ENCODE data around the gene TTC7B. TPM values are rescaled to one million over a fixed set of nuclear protein-coding genes. Genes with fewer than 3 reads are reported as not detected.

Gene TTC7B
- polyA plus RNA-seq, 1 donor from 2014 or later = 19.9 TPM

- Histone ChIP-seq H4K20me1 (ENCODE audit: insufficient read depth) (no peaks in the 10 kb centered on the region), H3K36me3 (ENCODE audit: insufficient read depth, low read length) (peaks cover 5% of the 10 kb centered on the region), H3K4me3 (ENCODE audit: low read length) (no peak overlapping the region), H3K4me2 (ENCODE audit: low read length) (no peak overlapping the region), H3K27me3 (ENCODE audit: insufficient read depth, low read depth, low read length) (no peaks in the 10 kb centered on the region), H2AFZ (ENCODE audit: low read depth, low read length) (no peak overlapping the region), H3K27ac (ENCODE audit: low read length) (no peak overlapping the region), H3K9ac (ENCODE audit: low read length) (no peak overlapping the region), H3F3A (ENCODE audit: insufficient read depth, low read length, poor library complexity, severe bottlenecking) (no peaks in the 10 kb centered on the region), H3K9me3 (ENCODE audit: low read length) (no peaks in the 10 kb centered on the region), H3K79me2 (replicated peaks; ENCODE audit: insufficient read depth, low read length) (no peaks in the 10 kb centered on the region), H3K9me2 (ENCODE audit: insufficient read depth, low read length) (no peaks in the 10 kb centered on the region)
- TF ChIP-seq EZH2 (IDR thresholded peaks at IDR 0.05; ENCODE audit: borderline replicate concordance, insufficient read depth, low read length, poor library complexity, severe bottlenecking) (no peak), EP300 (conservative IDR thresholded peaks at IDR 0.05; ENCODE audit: poor library complexity, severe bottlenecking) (no peak), RAD21 (conservative IDR thresholded peaks at IDR 0.05) (no peak)
Observed at GRCh38 chr14:90674043-90674670, 142.1 kb downstream of the TTC7B start.

DNA sequence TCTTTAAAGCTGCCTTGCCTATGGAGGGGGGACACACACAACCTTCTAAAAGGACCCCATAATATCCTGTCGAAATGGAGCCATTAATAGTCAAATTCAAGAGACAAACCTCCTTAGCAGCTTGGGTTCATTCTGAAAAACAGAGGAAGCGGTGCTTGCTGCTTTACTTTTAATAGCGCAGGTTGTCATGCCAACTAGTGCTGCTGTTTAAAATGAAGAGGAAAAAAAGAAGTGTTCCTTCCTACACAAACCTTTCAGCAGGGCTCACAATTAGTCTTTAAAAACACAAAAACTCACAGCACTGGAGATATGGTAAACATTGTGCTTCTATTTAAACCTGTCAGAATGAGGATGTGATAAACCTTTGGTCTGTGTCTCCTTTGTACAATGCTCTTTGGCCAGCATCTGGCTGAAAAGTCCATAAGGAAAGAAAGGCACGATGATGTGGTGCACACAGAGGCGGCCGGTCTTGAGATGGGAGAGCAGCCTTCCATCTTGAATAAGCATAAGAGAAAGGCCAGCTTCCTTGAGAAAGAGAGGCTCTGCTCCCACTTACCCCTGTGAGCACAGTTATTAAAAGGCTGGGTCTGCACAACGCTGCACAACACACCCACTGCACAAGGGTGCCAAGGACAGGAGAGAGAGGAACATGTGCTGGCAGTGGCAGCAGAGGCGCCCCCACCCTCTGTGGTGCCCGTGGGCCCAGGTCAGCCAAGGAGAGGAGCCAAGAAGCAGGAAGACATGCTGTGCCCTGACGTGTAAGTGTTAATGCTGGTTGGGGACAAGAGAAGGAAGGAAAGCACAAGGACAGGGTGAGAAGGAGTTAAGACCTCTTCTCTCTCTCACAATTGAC is 144.6 kb downstream of the TTC7B start:
- H2AFZ ChIP-seq (ENCODE audit: low read depth, low read length) = no peak overlapping the region
- TF ChIP-seq, protein P1, sequence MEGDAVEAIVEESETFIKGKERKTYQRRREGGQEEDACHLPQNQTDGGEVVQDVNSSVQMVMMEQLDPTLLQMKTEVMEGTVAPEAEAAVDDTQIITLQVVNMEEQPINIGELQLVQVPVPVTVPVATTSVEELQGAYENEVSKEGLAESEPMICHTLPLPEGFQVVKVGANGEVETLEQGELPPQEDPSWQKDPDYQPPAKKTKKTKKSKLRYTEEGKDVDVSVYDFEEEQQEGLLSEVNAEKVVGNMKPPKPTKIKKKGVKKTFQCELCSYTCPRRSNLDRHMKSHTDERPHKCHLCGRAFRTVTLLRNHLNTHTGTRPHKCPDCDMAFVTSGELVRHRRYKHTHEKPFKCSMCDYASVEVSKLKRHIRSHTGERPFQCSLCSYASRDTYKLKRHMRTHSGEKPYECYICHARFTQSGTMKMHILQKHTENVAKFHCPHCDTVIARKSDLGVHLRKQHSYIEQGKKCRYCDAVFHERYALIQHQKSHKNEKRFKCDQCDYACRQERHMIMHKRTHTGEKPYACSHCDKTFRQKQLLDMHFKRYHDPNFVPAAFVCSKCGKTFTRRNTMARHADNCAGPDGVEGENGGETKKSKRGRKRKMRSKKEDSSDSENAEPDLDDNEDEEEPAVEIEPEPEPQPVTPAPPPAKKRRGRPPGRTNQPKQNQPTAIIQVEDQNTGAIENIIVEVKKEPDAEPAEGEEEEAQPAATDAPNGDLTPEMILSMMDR (IDR thresholded peaks at IDR 0.05; ENCODE audit: poor library complexity, severe bottlenecking) = no peak
- TF ChIP-seq EP300 (conservative IDR thresholded peaks at IDR 0.05; ENCODE audit: poor library complexity, severe bottlenecking) (no peak), POLR2AphosphoS5 (IDR thresholded peaks at IDR 0.05) (no peak), MXI1 (conservative IDR thresholded peaks at IDR 0.05; ENCODE audit: poor library complexity, severe bottlenecking) (no peak), EZH2 (IDR thresholded peaks at IDR 0.05; ENCODE audit: borderline replicate concordance, insufficient read depth, low read length, poor library complexity, severe bottlenecking) (no peak), SMC3 (conservative IDR thresholded peaks at IDR 0.05; ENCODE audit: poor library complexity) (no peak), TAF1 (IDR thresholded peaks at IDR 0.05; ENCODE audit: low read depth) (no peak)
- TF ChIP-seq, protein P2, sequence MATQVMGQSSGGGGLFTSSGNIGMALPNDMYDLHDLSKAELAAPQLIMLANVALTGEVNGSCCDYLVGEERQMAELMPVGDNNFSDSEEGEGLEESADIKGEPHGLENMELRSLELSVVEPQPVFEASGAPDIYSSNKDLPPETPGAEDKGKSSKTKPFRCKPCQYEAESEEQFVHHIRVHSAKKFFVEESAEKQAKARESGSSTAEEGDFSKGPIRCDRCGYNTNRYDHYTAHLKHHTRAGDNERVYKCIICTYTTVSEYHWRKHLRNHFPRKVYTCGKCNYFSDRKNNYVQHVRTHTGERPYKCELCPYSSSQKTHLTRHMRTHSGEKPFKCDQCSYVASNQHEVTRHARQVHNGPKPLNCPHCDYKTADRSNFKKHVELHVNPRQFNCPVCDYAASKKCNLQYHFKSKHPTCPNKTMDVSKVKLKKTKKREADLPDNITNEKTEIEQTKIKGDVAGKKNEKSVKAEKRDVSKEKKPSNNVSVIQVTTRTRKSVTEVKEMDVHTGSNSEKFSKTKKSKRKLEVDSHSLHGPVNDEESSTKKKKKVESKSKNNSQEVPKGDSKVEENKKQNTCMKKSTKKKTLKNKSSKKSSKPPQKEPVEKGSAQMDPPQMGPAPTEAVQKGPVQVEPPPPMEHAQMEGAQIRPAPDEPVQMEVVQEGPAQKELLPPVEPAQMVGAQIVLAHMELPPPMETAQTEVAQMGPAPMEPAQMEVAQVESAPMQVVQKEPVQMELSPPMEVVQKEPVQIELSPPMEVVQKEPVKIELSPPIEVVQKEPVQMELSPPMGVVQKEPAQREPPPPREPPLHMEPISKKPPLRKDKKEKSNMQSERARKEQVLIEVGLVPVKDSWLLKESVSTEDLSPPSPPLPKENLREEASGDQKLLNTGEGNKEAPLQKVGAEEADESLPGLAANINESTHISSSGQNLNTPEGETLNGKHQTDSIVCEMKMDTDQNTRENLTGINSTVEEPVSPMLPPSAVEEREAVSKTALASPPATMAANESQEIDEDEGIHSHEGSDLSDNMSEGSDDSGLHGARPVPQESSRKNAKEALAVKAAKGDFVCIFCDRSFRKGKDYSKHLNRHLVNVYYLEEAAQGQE (IDR thresholded peaks at IDR 0.05; ENCODE audit: borderline replicate concordance) = no peak
- H3K27me3 ChIP-seq (ENCODE audit: insufficient read depth, low read depth, low read length) = no peaks in the 10 kb centered on the region
- no peak overlapping the region for H3K9ac ChIP-seq (ENCODE audit: low read length)
- H3K4me3 ChIP-seq (ENCODE audit: low read length) = no peak overlapping the region
- no peak overlapping the region for H3K4me2 ChIP-seq (ENCODE audit: low read length)
- no peak overlapping the region for H3K27ac ChIP-seq (ENCODE audit: low read length)
- no peaks in the 10 kb centered on the region for H3K79me2 ChIP-seq (replicated peaks; ENCODE audit: insufficient read depth, low read length)
- no peaks in the 10 kb centered on the region for H4K20me1 ChIP-seq (ENCODE audit: insufficient read depth)
- no peaks in the 10 kb centered on the region for H3K9me2 ChIP-seq (ENCODE audit: insufficient read depth, low read length)
- peaks cover 5% of the 10 kb centered on the region for H3K36me3 ChIP-seq (ENCODE audit: insufficient read depth, low read length)
- no peaks in the 10 kb centered on the region for H3K9me3 ChIP-seq (ENCODE audit: low read length)
- no peaks in the 10 kb centered on the region for H3F3A ChIP-seq (ENCODE audit: insufficient read depth, low read length, poor library complexity, severe bottlenecking)
